ENCODE data around the gene ACADVL. TPM values are rescaled to one million over a fixed set of nuclear protein-coding genes. Genes with fewer than 3 reads are reported as not detected.

Gene ACADVL
- total and polyA plus RNA-seq, 7 experiments from 2014 or later: 75.3 to 390 (median 335) TPM

DNA sequence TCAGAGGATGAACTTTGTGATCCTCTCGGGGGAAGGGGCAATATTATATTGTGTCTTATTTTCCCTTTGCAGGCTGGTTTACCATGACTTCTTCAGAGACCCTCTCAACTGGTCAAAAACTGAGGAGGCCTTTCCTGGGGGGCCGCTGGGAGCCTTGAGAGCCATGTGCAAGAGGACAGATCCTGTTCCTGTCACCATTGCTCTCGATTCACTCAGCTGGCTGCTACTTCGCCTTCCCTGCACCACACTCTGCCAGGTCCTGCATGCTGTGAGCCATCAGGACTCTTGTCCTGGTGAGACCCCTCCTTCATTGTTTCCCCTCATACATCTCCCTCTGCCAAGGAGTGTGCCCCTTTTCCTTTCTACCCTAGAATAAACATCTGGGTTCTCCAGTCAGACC lies 34.8 kb downstream of the ACADVL start:
- DNase-seq (no peak), ATAC-seq (no peak)
- H3K36me3 ChIP-seq (ENCODE audit: control insufficient read depth in 2 of 3, insufficient read depth in 3 of 3, low read length in 3 of 3): peaks cover 0 to 50% (median 0%) of the 10 kb centered on the region in 3 experiments
- no peaks in the 10 kb centered on the region for H3K9me3 ChIP-seq (ENCODE audit: control insufficient read depth in 2 of 3, low read length in 3 of 3)
- Mint-ChIP-seq H3K9me3 (no peaks in the 10 kb centered on the region), H3K27ac (peak overlapping the region in 3 of 9 donors; percentile 14 to 66 (median 45)), H3K27me3 (peaks cover 0 to 4% (median 0%) of the 10 kb centered on the region in 5 donors), H3K36me3 (peaks cover 4 to 19% (median 6%) of the 10 kb centered on the region in 5 donors), H3K4me3 (peak overlapping the region in 1 of 10 donors; percentile 14), H3K4me1 (peaks cover 22 to 39% (median 36%) of the 10 kb centered on the region in 7 donors)
- no peaks in the 10 kb centered on the region for H3K27me3 ChIP-seq (ENCODE audit: control insufficient read depth in 2 of 2, insufficient read depth in 2 of 2, low read length in 2 of 2)
- intact Hi-C loops (cut with micrococcal nuclease): loop anchor here (5.0 kb wide), 3 partner anchors 148 to 433 kb away; partner anchors contain the start of genes FGF11 (in 1 of the 2), TMEM102 (in 1 of the 2), TMEM256 (in 1 of the 2) and TP53 (in 1 of the 2)
- H3K4me3 ChIP-seq (ENCODE audit: low read length): no peak overlapping the region
- ChIA-PET POLR2A (interaction anchor here (0.7 to 1.4 kb wide), 5 partner anchors 12 to 382 kb away, joined by 3 to 6 read pairs (median 4); partner anchors contain the start of genes NEURL4 and PHF23), CTCF (no interaction called here)
- H3K27ac ChIP-seq (ENCODE audit: low read depth, low read length): no peak overlapping the region
- H3K4me1 ChIP-seq (ENCODE audit: control insufficient read depth in 2 of 2, insufficient read depth in 2 of 2, low read length in 2 of 2): peaks cover 20 to 23% of the 10 kb centered on the region in 2 donors

DNA sequence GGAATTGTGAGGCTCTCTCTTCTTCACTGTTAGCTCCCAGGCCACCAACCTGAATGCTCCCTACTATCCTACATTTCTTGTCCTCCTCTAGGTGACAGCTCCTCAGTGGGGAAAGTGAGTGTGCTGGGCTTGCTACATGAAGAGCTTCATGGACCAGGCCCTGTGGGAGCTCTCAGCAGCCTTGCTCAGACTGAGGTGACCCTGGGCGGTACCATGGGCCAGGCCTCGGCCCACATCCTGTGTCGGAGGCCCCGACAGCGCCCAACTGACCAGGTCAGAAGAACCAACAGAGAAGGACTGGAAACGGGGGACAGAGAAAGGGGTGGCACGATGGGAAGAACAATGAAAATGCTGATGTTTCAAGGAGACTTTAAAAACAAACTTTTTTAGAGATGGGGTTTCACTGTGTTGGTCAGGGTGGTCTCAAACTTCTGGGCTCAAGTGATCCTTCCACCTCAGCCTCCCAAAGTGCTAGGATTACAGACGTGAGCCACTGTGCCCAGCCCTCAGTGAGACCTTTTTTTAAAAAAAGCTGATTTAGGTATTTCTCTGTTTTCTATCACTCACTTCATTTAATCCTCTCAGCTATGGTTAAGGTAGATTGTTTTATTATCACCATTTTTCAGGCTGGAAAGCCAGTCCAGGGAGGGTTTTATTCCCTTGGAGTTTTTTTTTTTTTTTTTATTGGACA lies 37.2 kb downstream of the ACADVL start:
- H3K4me1 ChIP-seq (ENCODE audit: control insufficient read depth in 2 of 2, insufficient read depth in 2 of 2, low read length in 2 of 2): peaks cover 10 to 13% of the 10 kb centered on the region in 2 donors
- Mint-ChIP-seq H3K27ac (peak overlapping the region in 4 of 9 donors; percentile 4 to 55 (median 30)), H3K4me1 (peaks cover 10 to 34% (median 27%) of the 10 kb centered on the region in 7 donors), H3K4me3 (no peak overlapping the region), H3K9me3 (no peaks in the 10 kb centered on the region), H3K27me3 (peaks cover 0 to 5% (median 0%) of the 10 kb centered on the region in 5 donors), H3K36me3 (peaks cover 4 to 19% (median 6%) of the 10 kb centered on the region in 5 donors)
- DNase-seq: no peak
- no peaks in the 10 kb centered on the region for H3K27me3 ChIP-seq (ENCODE audit: control insufficient read depth in 2 of 2, insufficient read depth in 2 of 2, low read length in 2 of 2)
- no peak overlapping the region for H3K4me3 ChIP-seq (ENCODE audit: low read length)
- intact Hi-C loops (cut with micrococcal nuclease): no loop called here
- ChIA-PET CTCF (interaction anchor here (0.7 to 1.2 kb wide), 2 partner anchors 39 to 348 kb away, joined by 3 read pairs; no protein-coding TSS in a partner anchor), POLR2A (interaction anchor here (1.0 kb wide), 1 partner anchor 59 kb away, joined by 3 read pairs; the partner anchor contains the start of gene GPS2)
- peaks cover 0 to 46% (median 0%) of the 10 kb centered on the region in 3 experiments for H3K36me3 ChIP-seq (ENCODE audit: control insufficient read depth in 2 of 3, insufficient read depth in 3 of 3, low read length in 3 of 3)
- H3K27ac ChIP-seq (ENCODE audit: low read depth, low read length): no peak overlapping the region
- ATAC-seq: no peak
- H3K9me3 ChIP-seq (ENCODE audit: control insufficient read depth in 2 of 3, low read length in 3 of 3): no peaks in the 10 kb centered on the region

GRCh38 chr17:7258731-7259554 lies 39.2 kb downstream of the ACADVL start:
- ChIA-PET CTCF (interaction anchor here (1.5 kb wide), 1 partner anchor 38 kb away, joined by 4 read pairs; no protein-coding TSS in a partner anchor), POLR2A (interaction anchor here (0.7 to 1.1 kb wide), 2 partner anchors 37 to 45 kb away, joined by 3 to 4 read pairs; no protein-coding TSS in a partner anchor)
- peak overlapping the region in 5 of 9 donors; percentile 9 to 67 (median 49) for H3K27ac Mint-ChIP-seq
- Histone ChIP-seq H3K27me3 (ENCODE audit: control insufficient read depth in 2 of 2, insufficient read depth in 2 of 2, low read length in 2 of 2) (no peaks in the 10 kb centered on the region), H3K4me3 (ENCODE audit: low read length) (no peak overlapping the region), H3K36me3 (ENCODE audit: control insufficient read depth in 2 of 3, insufficient read depth in 3 of 3, low read length in 3 of 3) (peaks cover 0 to 46% (median 0%) of the 10 kb centered on the region in 3 experiments), H3K9me3 (ENCODE audit: control insufficient read depth in 2 of 3, low read length in 3 of 3) (no peaks in the 10 kb centered on the region), H3K27ac (ENCODE audit: low read depth, low read length) (no peak overlapping the region), H3K4me1 (ENCODE audit: control insufficient read depth in 2 of 2, insufficient read depth in 2 of 2, low read length in 2 of 2) (peaks cover 13 to 19% of the 10 kb centered on the region in 2 donors)
- H3K9me3 Mint-ChIP-seq: peaks cover 0 to 2% (median 0%) of the 10 kb centered on the region in 11 donors
- H3K27me3 Mint-ChIP-seq: peaks cover 0 to 21% (median 12%) of the 10 kb centered on the region in 5 donors
- DNase-seq: no peak
- intact Hi-C loops (cut with micrococcal nuclease): no loop called here
- H3K4me3 Mint-ChIP-seq: peak overlapping the region in 2 of 10 donors; percentile 8 to 87
- H3K36me3 Mint-ChIP-seq: peaks cover 4 to 19% (median 6%) of the 10 kb centered on the region in 5 donors
- no peak for ATAC-seq
- H3K4me1 Mint-ChIP-seq: peaks cover 19 to 37% (median 30%) of the 10 kb centered on the region in 7 donors

DNA sequence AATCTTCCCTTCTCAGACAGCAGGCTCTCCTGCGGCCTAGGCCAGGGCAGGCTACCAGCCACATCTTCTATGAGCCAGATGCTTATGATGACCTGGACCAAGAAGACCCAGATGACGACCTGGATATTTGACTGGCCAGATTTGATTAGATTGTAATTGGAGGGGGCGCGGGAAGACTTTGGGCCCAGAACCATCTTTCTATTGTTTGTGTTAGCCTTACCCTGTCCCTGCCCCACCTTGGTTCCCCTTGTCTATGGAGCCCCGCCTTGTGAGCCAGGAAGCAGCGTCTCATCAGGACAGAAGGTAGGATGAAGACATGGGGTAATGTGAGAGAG lies 39.8 kb downstream of the ACADVL start:
- Mint-ChIP-seq H3K27me3 (peaks cover 0 to 27% (median 14%) of the 10 kb centered on the region in 5 donors), H3K9me3 (peaks cover 0 to 2% (median 0%) of the 10 kb centered on the region in 11 donors), H3K4me3 (peak overlapping the region in 2 of 10 donors; percentile 8 to 87), H3K27ac (peak overlapping the region in 4 of 9 donors; percentile 9 to 72 (median 32)), H3K4me1 (peaks cover 20 to 36% (median 28%) of the 10 kb centered on the region in 7 donors), H3K36me3 (peaks cover 4 to 18% (median 6%) of the 10 kb centered on the region in 5 donors)
- H3K36me3 ChIP-seq (ENCODE audit: control insufficient read depth in 2 of 3, insufficient read depth in 3 of 3, low read length in 3 of 3): peaks cover 0 to 42% (median 0%) of the 10 kb centered on the region in 3 experiments
- intact Hi-C loops (cut with micrococcal nuclease): no loop called here
- ChIA-PET POLR2A (interaction anchor here (0.9 to 1.2 kb wide), 3 partner anchors 45 to 77 kb away, joined by 4 read pairs; partner anchors contain the start of gene ACAP1), CTCF (interaction anchor here (1.5 kb wide), 1 partner anchor 37 kb away, joined by 4 read pairs; no protein-coding TSS in a partner anchor)
- ATAC-seq (no peak), DNase-seq (no peak)
- H3K27ac ChIP-seq (ENCODE audit: low read depth, low read length): no peak overlapping the region
- no peaks in the 10 kb centered on the region for H3K9me3 ChIP-seq (ENCODE audit: control insufficient read depth in 2 of 3, low read length in 3 of 3)
- H3K4me3 ChIP-seq (ENCODE audit: low read length): no peak overlapping the region
- H3K4me1 ChIP-seq (ENCODE audit: control insufficient read depth in 2 of 2, insufficient read depth in 2 of 2, low read length in 2 of 2): peaks cover 13 to 19% of the 10 kb centered on the region in 2 donors
- H3K27me3 ChIP-seq (ENCODE audit: control insufficient read depth in 2 of 2, insufficient read depth in 2 of 2, low read length in 2 of 2): no peaks in the 10 kb centered on the region

DNA sequence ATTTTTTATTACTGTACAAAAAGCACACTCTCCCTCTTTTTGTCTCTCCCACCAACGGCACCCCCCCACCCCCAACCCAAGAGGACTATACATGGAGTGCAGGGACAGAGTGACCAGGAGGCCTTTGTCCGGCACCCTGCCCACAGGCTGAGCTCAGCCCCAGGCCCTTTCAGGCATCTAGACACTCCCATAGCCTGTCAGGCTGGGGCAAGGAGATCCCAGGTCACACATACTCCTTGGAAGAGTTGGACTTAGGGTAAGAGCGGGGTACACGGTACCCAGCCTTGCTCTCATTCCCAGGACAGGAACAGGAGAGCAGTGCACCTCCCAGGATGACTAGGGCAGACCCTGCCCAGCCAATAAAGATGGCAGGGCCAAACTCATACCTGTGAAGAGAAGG lies 40.4 kb downstream of the ACADVL start:
- Mint-ChIP-seq H3K36me3 (peaks cover 0 to 13% (median 6%) of the 10 kb centered on the region in 5 donors), H3K4me3 (peak overlapping the region in 9 of 10 donors; percentile 32 to 87 (median 68)), H3K27ac (peak overlapping the region in 7 of 9 donors; percentile 41 to 75 (median 58)), H3K4me1 (peaks cover 18 to 36% (median 28%) of the 10 kb centered on the region in 7 donors), H3K27me3 (peaks cover 0 to 30% (median 14%) of the 10 kb centered on the region in 5 donors), H3K9me3 (peaks cover 0 to 2% (median 0%) of the 10 kb centered on the region in 11 donors)
- Histone ChIP-seq H3K36me3 (ENCODE audit: control insufficient read depth in 2 of 3, insufficient read depth in 3 of 3, low read length in 3 of 3) (peaks cover 0 to 36% (median 0%) of the 10 kb centered on the region in 3 experiments), H3K4me1 (ENCODE audit: control insufficient read depth in 2 of 2, insufficient read depth in 2 of 2, low read length in 2 of 2) (peaks cover 13 to 19% of the 10 kb centered on the region in 2 donors), H3K27me3 (ENCODE audit: control insufficient read depth in 2 of 2, insufficient read depth in 2 of 2, low read length in 2 of 2) (no peaks in the 10 kb centered on the region), H3K4me3 (ENCODE audit: low read length) (no peak overlapping the region), H3K27ac (ENCODE audit: low read depth, low read length) (peak overlapping the region; percentile 68), H3K9me3 (ENCODE audit: control insufficient read depth in 2 of 3, low read length in 3 of 3) (no peaks in the 10 kb centered on the region)
- intact Hi-C loops (cut with micrococcal nuclease): no loop called here
- ATAC-seq (no peak), DNase-seq (no peak)
- ChIA-PET POLR2A (interaction anchor here (0.9 to 1.2 kb wide), 3 partner anchors 46 to 76 kb away, joined by 4 read pairs; partner anchors contain the start of gene ACAP1), CTCF (interaction anchor here (1.5 kb wide), 1 partner anchor 36 kb away, joined by 4 read pairs; no protein-coding TSS in a partner anchor)

Measured in naive thymus-derived CD4-positive, alpha-beta T cell (primary cell).